Caki2 (cell line): ENCODE results near the gene GMDS. TPM values are rescaled to one million over a fixed set of nuclear protein-coding genes. Genes with fewer than 3 reads are reported as not detected.

Experiments used
- DNase-seq: peaks from one replicate; pipeline ENCODE4 v3.0.0-alpha.2; 2015; ENCODE audit warnings: low read depth
- in situ Hi-C: cut with HindIII; loops from 2 replicates; pipeline ENCODE4 v1.10.0; 2016; ENCODE audit warnings: low sequenced_read_pairs, low pct_unique_long_range_greater_than_20kb, mixed read lengths
- total RNA-seq: library from RNA; depleted of rRNA; stranded (reverse); fragments of >200 nt; shearing (Covaris generic); gene quantifications from 2 replicates; pipeline ENCODE4 v1.2.3, GENCODE V29; 2014; ENCODE audit warnings: low replicate concordance

The GMDS gene
- total RNA-seq, 1 experiment from 2014 or later, result 10.9 TPM

DNA sequence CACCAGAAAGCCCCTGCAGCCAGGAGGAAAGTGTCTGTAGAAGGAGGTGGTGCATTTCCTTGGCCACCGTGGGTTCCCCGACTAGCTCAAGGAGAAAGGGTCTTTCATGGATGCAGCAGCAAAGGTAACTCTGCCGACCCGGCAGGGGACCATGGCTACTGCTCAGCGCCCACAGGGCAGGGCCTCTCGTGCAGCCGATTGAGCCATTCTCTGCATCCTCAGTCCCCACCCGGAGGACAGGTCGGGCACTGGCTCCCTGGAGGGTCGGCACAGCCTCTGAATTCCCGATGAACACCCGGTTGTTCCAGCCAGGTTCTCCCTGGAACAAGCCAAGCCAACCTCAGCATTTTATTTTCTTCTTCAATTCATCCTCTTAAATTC, 659.7 kb downstream of the GMDS start:
- DNase-seq, result no peak
- in situ Hi-C loops, result no loop called here

DNA sequence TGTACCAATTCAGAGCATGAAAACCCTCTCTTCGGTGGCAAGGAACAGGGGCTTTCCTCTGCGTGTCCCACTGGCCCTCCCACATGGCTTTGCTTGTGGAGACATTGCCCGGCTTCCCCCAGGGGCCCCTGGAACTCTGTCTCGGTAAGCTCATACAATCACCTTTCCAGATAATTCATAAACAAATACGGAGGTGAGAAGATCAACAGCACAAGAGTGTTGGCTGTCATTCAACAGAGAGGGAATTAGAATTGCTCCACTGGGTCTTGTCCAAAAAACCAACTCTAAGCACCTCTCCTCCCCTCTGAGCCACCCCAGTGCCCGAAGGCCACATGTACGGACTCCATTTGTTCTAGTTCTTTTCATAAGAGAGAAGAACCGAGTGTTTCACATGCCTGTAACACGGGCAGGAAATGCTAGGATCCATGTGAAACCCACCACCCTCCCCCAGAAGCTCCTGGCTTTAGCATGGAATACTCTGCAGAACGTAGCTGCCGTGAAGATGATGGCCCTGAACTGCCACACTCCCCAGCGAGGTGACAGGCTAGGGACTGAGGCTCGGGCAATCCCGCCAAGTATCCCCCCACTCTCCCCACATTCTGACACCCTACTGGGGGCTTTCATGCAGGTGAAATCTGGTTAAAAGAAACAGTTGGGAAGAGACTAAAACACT, 660.3 kb downstream of the GMDS start:
- in situ Hi-C loops, result no loop called here
- DNase-seq, result no peak

DNA sequence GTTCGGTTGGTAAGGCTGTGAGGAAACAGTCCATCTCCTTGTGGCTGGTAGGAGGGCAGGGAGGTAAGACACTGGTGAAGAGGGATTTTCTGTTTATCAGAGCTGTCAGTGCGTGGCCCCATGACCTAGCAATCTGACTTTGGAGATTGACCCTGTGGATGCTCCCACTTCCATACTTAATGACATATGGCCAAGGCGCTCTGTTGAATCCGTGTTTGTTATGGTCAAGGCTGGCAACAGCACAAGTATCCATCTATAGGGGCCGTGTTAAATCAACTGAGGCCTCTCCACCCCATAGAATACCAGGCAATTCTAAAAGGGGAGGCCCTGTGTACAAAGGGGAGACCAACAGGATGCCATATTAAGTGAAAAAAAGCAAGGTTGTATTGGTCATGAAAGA, 661.3 kb downstream of the GMDS start:
- DNase-seq, result no peak
- in situ Hi-C loops, result no loop called here

DNA sequence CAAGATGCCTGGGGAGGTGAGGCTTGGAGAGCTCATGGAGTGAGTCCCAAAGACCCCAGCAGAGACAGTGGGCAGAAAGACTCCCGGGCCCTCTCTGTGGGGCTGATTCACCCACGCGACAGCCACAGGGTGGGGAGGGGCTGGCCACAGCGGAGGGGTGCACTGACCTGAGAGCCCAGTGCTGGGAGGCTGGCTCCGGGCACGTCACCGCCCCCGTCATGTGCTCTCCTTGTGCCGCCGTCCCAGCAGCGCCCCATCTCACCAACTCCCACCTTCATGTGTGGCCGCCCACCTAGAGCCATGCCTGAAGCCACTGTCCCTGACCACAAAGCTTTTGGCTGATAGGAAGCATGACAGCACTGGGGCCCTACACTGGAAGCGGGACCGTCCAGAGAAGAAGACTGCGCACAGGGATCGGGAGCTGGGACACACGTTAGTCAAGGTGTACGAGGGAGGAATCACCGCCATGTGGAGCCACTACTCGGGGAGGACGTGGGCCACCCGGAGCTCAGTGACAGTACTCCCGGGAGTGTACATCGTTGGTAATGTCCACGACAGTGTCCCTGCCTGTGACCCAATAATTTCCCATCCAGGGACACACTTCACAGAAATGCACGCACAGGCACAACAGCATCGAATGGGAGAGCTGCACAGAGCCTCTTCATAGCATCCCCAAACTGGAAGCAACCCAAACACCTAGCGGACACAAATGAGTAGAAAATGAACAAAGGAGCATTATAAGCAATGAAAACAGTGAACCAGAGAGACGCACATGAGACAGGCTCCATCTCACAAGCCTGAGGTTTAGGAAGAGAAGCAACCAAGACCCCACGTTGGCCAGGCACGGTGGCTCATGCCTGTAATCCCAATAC, 664.0 kb downstream of the GMDS start:
- in situ Hi-C loops, result no loop called here
- no peak for DNase-seq

DNA sequence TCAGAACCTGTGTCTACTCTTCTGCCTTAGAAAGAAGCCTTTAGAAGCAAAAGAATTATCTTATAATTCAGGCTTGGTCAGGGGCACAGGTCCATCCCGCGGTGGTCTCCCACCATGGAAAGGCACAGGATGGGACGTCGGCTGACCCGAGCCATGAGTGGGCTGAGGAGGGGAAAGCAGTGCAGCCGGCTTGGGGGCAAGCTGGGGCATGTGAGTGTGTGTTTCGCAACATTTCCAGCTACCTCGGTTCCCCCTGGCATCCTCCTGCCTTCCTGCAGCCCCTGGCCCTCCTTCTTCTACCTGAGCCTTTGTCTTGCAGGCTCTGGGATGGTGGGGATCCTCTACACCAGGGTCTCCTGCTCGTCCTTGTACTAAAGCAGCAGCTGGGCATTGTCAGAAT, 664.8 kb downstream of the GMDS start:
- in situ Hi-C loops, result no loop called here
- no peak for DNase-seq

DNA sequence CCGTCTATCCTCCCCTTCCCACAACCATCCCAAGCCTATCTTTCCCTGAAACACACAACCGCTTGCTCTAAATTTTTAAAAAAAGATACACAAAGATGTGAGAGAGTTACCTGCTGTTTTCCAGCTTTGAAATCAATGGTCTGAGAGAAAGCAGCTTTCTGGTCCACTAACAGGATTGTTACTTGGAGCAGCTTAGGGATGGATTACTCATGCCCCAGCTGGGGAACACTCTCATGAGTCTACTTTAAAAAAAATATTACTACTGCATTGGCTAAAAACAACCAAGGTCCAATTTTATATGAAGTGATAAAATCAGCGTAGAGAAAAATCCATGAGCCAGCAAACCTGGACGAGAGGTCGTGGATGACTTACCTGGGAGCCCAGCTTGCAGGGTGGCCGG, 665.3 kb downstream of the GMDS start:
- no peak for DNase-seq
- in situ Hi-C loops, result no loop called here

DNA sequence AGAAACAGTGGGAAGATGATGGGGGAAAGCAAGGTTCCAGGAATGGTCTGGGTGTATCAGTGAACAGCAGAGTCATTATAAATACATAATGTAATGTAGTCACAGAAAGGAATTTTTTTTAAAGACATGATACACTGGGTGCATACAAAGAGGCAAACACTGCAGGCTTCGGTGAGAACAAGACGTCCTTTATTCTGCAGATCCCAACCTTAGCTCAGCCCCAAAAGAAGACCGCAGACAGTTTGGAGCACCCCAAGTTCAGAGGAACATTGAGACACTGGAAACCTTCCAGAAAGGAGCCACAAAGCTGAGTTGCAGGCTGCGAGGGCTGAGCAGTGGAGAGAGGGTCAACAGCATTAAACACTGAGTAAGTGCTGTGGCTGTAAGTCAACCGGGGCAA, 666.3 kb downstream of the GMDS start:
- in situ Hi-C loops, result no loop called here
- DNase-seq, result no peak

DNA sequence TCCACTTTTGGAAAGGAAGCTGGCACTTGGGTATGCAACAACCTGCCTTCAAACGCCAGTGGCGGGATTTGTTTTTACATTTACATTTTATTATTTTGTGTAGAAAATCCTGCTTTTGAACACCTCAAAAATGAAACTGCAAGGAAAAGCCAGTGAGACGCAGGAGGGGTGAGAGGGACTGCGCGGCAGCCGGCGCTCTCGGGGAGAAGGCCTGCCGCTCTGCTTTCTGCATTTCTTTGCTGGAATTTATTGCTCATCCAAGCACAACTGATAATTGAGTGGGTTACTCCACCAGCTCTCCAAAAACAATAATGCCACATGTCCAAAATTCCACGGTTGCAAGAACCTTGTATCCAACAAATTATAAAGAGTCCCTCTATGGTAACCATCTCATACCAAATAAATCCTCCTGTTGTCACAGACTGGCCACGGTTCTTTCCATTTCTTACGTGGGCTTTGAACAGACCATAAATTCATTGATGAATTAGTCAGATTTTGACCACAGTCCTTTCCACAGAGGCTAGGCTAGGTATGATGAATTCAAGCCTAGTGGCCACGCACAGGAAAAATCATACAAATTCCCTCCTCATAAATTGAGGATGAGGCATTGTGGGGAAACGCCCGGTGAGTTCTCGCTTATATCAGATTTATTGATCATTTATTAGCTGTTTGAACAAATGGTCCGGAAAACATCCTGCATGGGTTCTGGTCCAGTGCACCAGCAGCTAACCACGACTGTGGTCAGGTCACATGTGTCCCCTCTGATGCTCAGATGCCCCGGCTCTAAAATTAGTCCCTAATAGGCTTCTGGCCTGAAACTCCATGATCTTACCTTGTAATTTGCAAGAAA, 667.3 kb downstream of the GMDS start:
- in situ Hi-C loops, result no loop called here
- DNase-seq, result no peak

DNA sequence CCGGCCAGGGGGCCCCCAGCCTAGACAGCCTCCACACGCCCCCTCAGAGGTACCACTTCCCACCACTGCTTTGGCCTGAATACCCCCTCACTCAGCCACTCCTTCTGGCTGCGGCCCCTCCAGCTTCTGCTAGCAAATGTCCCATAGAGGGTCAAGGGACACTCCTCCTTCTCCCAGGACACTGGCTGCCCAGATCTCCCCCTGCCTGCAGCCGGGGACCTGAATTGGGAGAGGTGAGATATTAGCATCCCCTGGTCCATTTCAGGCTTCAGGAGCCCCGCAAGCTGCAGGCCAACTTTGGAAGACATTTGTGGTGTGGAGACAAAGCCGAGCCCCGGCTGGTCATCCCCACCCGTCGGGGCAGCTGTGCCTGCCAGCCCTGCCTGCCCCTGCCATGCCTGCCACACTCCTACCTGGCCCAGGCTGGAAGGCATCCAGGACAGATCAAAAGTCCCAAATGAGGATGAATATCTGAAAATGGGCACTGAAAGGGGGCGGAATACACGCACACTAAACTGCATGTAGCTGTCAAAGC, 668.2 kb downstream of the GMDS start:
- in situ Hi-C loops, result no loop called here
- no peak for DNase-seq

DNA sequence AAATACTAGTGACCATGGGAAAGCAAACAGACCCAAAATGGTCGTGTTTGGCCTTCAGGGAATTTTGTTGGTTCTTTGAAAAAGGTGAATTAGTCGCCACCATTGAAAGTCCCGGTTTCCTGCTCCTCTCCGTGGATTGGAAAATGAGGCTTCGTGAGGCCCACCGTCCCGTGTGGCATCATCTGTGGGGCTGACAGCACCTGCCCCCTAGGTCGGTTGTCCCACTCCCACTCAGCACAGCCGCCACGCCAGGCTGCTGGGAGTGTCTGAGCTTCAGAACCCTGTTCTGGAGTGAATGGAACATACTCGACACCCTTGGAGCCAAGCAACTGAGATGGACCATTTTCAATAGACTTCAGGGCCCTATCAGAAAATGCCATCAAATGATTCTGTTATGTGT, 668.7 kb downstream of the GMDS start:
- in situ Hi-C loops, result no loop called here
- no peak for DNase-seq

DNA sequence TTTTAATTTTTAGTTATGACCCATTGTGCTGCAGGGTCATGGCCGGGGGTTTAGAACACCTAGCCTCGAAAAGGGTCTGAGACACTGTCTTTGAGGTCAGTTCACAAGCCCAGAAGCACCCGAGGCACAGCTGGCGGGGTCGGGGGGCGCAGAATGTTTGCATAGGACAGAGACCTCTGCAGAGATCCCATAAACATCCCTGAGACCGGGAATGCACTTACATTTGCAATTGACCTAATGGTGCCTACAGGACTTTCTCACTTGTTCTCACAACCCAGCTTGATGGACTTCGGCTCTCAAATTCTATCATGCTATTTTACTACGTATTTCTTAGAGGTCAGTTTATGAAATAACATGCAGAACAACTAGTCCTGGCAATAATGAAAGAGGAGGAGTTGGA, 669.2 kb downstream of the GMDS start:
- in situ Hi-C loops, result no loop called here
- no peak for DNase-seq

DNA sequence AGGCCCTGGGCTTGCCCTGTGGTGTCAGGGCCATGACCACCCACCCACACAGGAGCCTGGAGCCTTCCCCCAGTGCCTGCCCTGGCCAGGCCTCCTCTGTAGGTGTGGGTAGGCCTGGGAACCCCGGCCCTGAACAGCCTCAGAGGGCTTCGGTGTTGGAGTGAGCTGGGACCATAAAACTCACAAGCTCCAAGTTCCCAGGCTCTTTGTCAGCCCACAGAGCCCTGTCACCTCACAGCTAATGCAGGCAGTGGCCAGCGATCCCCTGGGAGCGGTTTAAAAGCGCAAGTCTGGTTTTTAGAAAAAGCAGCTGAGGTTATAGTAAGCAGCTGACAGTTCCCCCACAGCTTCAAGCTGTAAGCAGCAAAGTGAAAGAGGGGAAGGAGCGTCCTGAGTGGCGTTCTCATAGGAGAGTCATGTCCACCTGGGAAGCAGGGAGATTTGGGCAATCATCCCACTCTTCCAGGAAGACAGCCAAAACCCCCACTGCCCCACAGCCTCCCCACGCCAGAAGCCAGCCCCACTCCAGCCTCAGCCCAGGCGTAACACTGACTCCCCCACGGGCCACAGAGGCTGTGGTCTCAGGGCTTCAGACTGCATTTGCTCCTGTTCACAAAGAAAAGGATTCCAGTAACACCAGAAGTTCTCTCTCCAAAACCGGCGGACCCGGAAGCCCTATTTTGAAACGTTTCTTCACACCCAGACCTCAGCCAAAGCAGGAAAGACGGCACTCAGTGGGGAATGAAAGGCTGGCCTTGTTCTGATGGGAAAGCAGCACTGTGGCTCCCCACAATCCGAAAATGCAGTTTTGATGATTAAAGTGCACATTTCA, 670.0 kb downstream of the GMDS start:
- DNase-seq, result no peak
- in situ Hi-C loops, result no loop called here

DNA sequence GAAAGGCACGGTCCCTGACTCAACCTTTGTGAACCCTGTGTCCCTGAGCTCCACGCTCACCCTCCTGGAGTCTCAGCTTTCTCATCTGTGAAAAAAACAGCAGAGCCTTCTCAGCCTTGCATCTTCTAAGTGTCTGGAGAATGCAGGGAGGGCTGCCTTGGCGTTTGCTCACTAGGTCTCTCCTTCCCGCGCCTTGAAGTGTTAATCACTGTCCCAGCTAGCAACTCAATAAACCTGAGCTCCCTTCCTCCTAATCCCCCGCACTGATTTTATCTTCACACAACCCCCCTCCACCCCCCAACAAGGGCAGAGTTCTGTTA, 670.6 kb downstream of the GMDS start:
- DNase-seq, result no peak
- in situ Hi-C loops, result no loop called here

DNA sequence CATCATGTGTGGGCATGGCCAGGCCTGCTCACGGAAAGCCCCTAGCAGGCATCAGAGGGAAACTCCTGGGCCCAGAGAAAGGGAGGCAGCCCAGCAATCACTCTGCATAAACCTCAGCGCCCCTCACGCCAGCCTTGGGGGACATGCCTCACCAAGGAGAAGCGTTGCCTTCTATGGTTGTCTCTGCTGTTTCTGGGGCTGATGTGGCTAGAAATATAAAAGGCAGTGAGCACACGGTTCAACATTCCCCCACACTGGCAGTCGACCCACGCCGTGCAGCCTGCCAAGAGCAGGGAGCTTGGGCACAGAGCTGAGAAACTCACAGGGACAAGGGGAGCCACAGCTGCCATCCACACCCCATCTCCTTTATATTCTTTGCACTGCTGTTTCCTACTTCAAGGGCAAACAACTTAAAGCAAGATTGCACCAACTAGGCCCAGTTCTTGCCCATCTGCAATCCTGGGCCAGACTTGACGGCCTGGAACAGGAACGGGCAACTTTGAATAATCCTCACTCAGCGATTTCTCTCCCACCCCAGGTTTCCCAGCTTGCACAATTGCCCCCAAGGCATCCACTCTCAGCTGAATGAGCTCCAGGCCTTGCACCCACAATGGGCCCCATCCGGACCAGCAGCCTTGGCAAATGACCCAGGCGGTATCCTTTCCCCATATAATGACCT, 671.2 kb downstream of the GMDS start:
- in situ Hi-C loops, result no loop called here
- DNase-seq, result no peak
